Measurements from ENCODE around the gene FNDC3B. TPM values are rescaled to one million over a fixed set of nuclear protein-coding genes. Genes with fewer than 3 reads are reported as not detected.

Gene FNDC3B
- total and polyA plus RNA-seq, 7 donors = 16.2 to 93.9 (median 50.3) TPM

DNA sequence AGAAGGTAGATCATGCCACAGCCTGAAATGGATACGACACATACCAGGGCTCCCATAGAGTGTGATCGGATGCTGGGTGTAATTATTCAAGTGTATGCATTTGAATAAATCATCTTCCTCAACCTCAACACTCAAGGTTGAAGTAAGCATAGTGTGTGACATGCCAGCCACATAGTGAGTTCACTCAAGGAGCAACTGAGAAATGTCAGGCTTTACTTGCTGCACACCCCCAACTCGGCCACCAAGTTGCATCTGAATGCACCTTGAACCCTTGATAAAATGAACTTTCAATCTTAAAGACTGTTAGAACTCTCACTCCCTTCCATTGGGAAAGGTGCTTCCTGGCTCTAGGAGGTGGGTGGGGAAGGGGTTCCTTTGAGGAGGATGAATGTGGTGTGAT is 287.6 kb downstream of the FNDC3B start:
- Histone ChIP-seq H3K36me3 (peaks cover 0 to 44% (median 19%) of the 10 kb centered on the region in 4 donors), H3K4me1 (peaks cover 0 to 20% (median 5%) of the 10 kb centered on the region in 4 donors), H3K27ac (no peak overlapping the region), H3K4me3 (no peak overlapping the region), H3K9me3 (no peaks in the 10 kb centered on the region), H3K27me3 (no peaks in the 10 kb centered on the region)
- intact Hi-C loops (cut with DNase I) = no loop called here
- no peak for DNase-seq
- TF ChIP-seq EP300 (IDR thresholded peaks at IDR 0.05) = no peak
- TF ChIP-seq, protein P1, sequence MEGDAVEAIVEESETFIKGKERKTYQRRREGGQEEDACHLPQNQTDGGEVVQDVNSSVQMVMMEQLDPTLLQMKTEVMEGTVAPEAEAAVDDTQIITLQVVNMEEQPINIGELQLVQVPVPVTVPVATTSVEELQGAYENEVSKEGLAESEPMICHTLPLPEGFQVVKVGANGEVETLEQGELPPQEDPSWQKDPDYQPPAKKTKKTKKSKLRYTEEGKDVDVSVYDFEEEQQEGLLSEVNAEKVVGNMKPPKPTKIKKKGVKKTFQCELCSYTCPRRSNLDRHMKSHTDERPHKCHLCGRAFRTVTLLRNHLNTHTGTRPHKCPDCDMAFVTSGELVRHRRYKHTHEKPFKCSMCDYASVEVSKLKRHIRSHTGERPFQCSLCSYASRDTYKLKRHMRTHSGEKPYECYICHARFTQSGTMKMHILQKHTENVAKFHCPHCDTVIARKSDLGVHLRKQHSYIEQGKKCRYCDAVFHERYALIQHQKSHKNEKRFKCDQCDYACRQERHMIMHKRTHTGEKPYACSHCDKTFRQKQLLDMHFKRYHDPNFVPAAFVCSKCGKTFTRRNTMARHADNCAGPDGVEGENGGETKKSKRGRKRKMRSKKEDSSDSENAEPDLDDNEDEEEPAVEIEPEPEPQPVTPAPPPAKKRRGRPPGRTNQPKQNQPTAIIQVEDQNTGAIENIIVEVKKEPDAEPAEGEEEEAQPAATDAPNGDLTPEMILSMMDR (IDR thresholded peaks at IDR 0.05) = no peak
- no peak for TF ChIP-seq POLR2A (IDR thresholded peaks at IDR 0.05)
- TF ChIP-seq POLR2AphosphoS5 (IDR thresholded peaks at IDR 0.05) = no peak
- 93 to 95% methylated on average over 3 of the region's 3 CpGs for WGBS, 2 donors

DNA sequence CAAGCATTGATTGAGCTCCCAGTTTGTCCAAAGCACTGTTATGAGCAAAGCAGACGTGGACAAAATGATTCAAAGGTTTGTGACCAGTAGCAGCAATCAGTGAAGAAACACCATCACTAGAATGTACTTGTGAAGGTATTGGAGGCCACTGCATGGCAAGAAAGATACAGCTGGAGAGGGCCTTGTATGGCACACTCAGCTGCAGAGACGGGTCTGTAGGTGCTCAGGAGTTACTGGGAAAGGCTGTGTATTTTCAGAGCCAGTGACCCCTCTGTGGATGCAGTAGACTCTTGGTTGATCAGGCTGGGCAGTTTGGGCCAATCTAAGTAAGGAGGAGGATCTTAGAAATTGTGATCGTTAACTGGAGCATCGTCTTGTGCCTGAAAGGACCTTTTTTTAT is 288.9 kb downstream of the FNDC3B start:
- no peak for DNase-seq
- 91 to 93% methylated on average over 4 of the region's 4 CpGs for WGBS, 2 donors
- Histone ChIP-seq H3K4me1 (peaks cover 0 to 22% (median 8%) of the 10 kb centered on the region in 4 donors), H3K4me3 (no peak overlapping the region), H3K9me3 (no peaks in the 10 kb centered on the region), H3K27ac (no peak overlapping the region), H3K27me3 (no peaks in the 10 kb centered on the region), H3K36me3 (peaks cover 0 to 51% (median 19%) of the 10 kb centered on the region in 4 donors)
- intact Hi-C loops (cut with DNase I) = no loop called here
- no peak for TF ChIP-seq POLR2A (IDR thresholded peaks at IDR 0.05)

- 95% methylated on average over 2 of the region's 2 CpGs for WGBS, 2 donors
- Histone ChIP-seq H3K36me3 (peaks cover 0 to 58% (median 22%) of the 10 kb centered on the region in 4 donors), H3K27me3 (no peaks in the 10 kb centered on the region), H3K27ac (no peak overlapping the region), H3K9me3 (no peaks in the 10 kb centered on the region), H3K4me1 (peaks cover 0 to 14% (median 7%) of the 10 kb centered on the region in 4 donors), H3K4me3 (no peak overlapping the region)
- intact Hi-C loops (cut with DNase I) = no loop called here
- no peak for TF ChIP-seq EP300 (IDR thresholded peaks at IDR 0.05)
- TF ChIP-seq, protein P1 (IDR thresholded peaks at IDR 0.05) = no peak
- TF ChIP-seq POLR2A (IDR thresholded peaks at IDR 0.05) = no peak
- TF ChIP-seq POLR2AphosphoS5 (IDR thresholded peaks at IDR 0.05) = no peak
- no peak for DNase-seq
Measured at GRCh38 chr3:172329070-172329469, 289.7 kb downstream of the FNDC3B start.

GRCh38 chr3:172330413-172330812 is 291.0 kb downstream of the FNDC3B start:
- no peak overlapping the region for H3K27ac ChIP-seq
- no peak for DNase-seq
- intact Hi-C loops (cut with DNase I) = loop anchor here (5.0 to 10.0 kb wide), 4 partner anchors 43 to 496 kb away; no protein-coding TSS in a partner anchor
- peaks cover 0 to 8% (median 3%) of the 10 kb centered on the region in 4 donors for H3K4me1 ChIP-seq
- peaks cover 0 to 71% (median 22%) of the 10 kb centered on the region in 4 donors for H3K36me3 ChIP-seq
- H3K27me3 ChIP-seq = no peaks in the 10 kb centered on the region
- no peak overlapping the region for H3K4me3 ChIP-seq
- 91 to 93% methylated on average over 4 of the region's 4 CpGs for WGBS, 2 donors
- TF ChIP-seq, protein P1 (IDR thresholded peaks at IDR 0.05) = no peak
- no peaks in the 10 kb centered on the region for H3K9me3 ChIP-seq

- H3K4me1 ChIP-seq = peaks cover 0 to 6% (median 3%) of the 10 kb centered on the region in 4 donors
- peaks cover 0 to 80% (median 17%) of the 10 kb centered on the region in 4 donors for H3K36me3 ChIP-seq
- peak; percentile 80 for DNase-seq
- H3K27me3 ChIP-seq = no peaks in the 10 kb centered on the region
- 48 to 51% methylated on average over 2 of the region's 2 CpGs for WGBS, 2 donors
- intact Hi-C loops (cut with DNase I) = loop anchor here (5.0 to 10.0 kb wide), 4 partner anchors 45 to 498 kb away; no protein-coding TSS in a partner anchor
- H3K4me3 ChIP-seq = no peak overlapping the region
- TF ChIP-seq EP300 (IDR thresholded peaks at IDR 0.05) = no peak
- TF ChIP-seq, protein P1 (IDR thresholded peaks at IDR 0.05) = peak; percentile 62 to 93 (median 83)
- H3K9me3 ChIP-seq = no peaks in the 10 kb centered on the region
- peak overlapping the region in 2 of 4 donors; percentile 33 to 53 for H3K27ac ChIP-seq
Measured at GRCh38 chr3:172332256-172333041, 293.1 kb downstream of the FNDC3B start.
